ENCODE measurements around the gene GUCY1A2. TPM values are rescaled to one million over a fixed set of nuclear protein-coding genes. Genes with fewer than 3 reads are reported as not detected.
"Not testable (repeated sequence)": the region's sequence is repeated elsewhere in the genome, so short reads cannot be mapped to it uniquely, and the experiment has no call there.

The GUCY1A2 gene
- total and polyA plus RNA-seq, 5 donors = 0.43 to 9.0 (median 2.4) TPM

- WGBS = 73% methylated on average over 2 of the region's 2 CpGs
- ATAC-seq (no peak), DNase-seq (no peak)
- no peak overlapping the region for H3K27ac ChIP-seq (ENCODE audit: low read length)
- H3K27me3 ChIP-seq (ENCODE audit: control insufficient read depth, insufficient read depth) = no peaks in the 10 kb centered on the region
- no peak overlapping the region for H3K4me3 ChIP-seq (ENCODE audit: low read length)
- H3K9me3 ChIP-seq (ENCODE audit: control insufficient read depth, low read length) = no peaks in the 10 kb centered on the region
- no peaks in the 10 kb centered on the region for H3K4me1 ChIP-seq (ENCODE audit: control insufficient read depth, insufficient read depth, low read length)
- intact Hi-C loops (cut with DNase I) = no loop called here
Observed at GRCh38 chr11:106834567-106834966, 183.7 kb downstream of the GUCY1A2 start.

GRCh38 chr11:106828976-106829375 is 189.3 kb downstream of the GUCY1A2 start:
- no peaks in the 10 kb centered on the region for H3K27me3 ChIP-seq (ENCODE audit: control insufficient read depth, insufficient read depth)
- ATAC-seq (no peak), DNase-seq (no peak)
- H3K4me1 ChIP-seq (ENCODE audit: control insufficient read depth, insufficient read depth, low read length) = no peaks in the 10 kb centered on the region
- intact Hi-C loops (cut with DNase I) = no loop called here
- no peaks in the 10 kb centered on the region for H3K9me3 ChIP-seq (ENCODE audit: control insufficient read depth, low read length)
- H3K27ac ChIP-seq (ENCODE audit: low read length) = no peak overlapping the region
- H3K4me3 ChIP-seq (ENCODE audit: low read length) = no peak overlapping the region
- 55% methylated on average over 5 of the region's 5 CpGs for WGBS

- Histone ChIP-seq H3K27ac (ENCODE audit: low read length) (no peak overlapping the region), H3K4me3 (ENCODE audit: low read length) (no peak overlapping the region), H3K27me3 (ENCODE audit: control insufficient read depth, insufficient read depth) (no peaks in the 10 kb centered on the region), H3K4me1 (ENCODE audit: control insufficient read depth, insufficient read depth, low read length) (no peaks in the 10 kb centered on the region), H3K9me3 (ENCODE audit: control insufficient read depth, low read length) (no peaks in the 10 kb centered on the region)
- WGBS = 72% methylated on average over 3 of the region's 3 CpGs
- intact Hi-C loops (cut with DNase I) = no loop called here
- DNase-seq = no peak
- no peak for ATAC-seq
Observed at GRCh38 chr11:106828576-106828975, 189.7 kb downstream of the GUCY1A2 start.

- 97% methylated on average over 21 of the region's 21 CpGs for WGBS
- Histone ChIP-seq H3K4me1 (ENCODE audit: control insufficient read depth, insufficient read depth, low read length) (no peaks in the 10 kb centered on the region), H3K9me3 (ENCODE audit: control insufficient read depth, low read length) (no peaks in the 10 kb centered on the region), H3K27ac (ENCODE audit: low read length) (no peak overlapping the region), H3K4me3 (ENCODE audit: low read length) (no peak overlapping the region), H3K27me3 (ENCODE audit: control insufficient read depth, insufficient read depth) (no peaks in the 10 kb centered on the region)
- ATAC-seq = no peak
- peak; percentile 3 to 44 (median 20) for DNase-seq
- intact Hi-C loops (cut with DNase I) = no loop called here
Observed at GRCh38 chr11:106827687-106828086, 190.6 kb downstream of the GUCY1A2 start.

GRCh38 chr11:106826558-106826957 is 191.7 kb downstream of the GUCY1A2 start:
- H3K9me3 ChIP-seq (ENCODE audit: control insufficient read depth, low read length); ATAC-seq; H3K4me3 ChIP-seq (ENCODE audit: low read length); H3K27ac ChIP-seq (ENCODE audit: low read length); DNase-seq; H3K4me1 ChIP-seq (ENCODE audit: control insufficient read depth, insufficient read depth, low read length); H3K27me3 ChIP-seq (ENCODE audit: control insufficient read depth, insufficient read depth); intact Hi-C loops (cut with DNase I): not testable (repeated sequence)
- WGBS = 82% methylated on average over 3 of the region's 3 CpGs

- Histone ChIP-seq H3K4me3 (ENCODE audit: low read length) (no peak overlapping the region), H3K4me1 (ENCODE audit: control insufficient read depth, insufficient read depth, low read length) (no peaks in the 10 kb centered on the region), H3K27me3 (ENCODE audit: control insufficient read depth, insufficient read depth) (no peaks in the 10 kb centered on the region), H3K27ac (ENCODE audit: low read length) (no peak overlapping the region), H3K9me3 (ENCODE audit: control insufficient read depth, low read length) (no peaks in the 10 kb centered on the region)
- intact Hi-C loops (cut with DNase I) = no loop called here
- 69% methylated on average over 2 of the region's 2 CpGs for WGBS
- ATAC-seq (no peak), DNase-seq (no peak)
Observed at GRCh38 chr11:106821826-106822225, 196.4 kb downstream of the GUCY1A2 start.

- Histone ChIP-seq H3K27ac (ENCODE audit: low read length) (no peak overlapping the region), H3K27me3 (ENCODE audit: control insufficient read depth, insufficient read depth) (no peaks in the 10 kb centered on the region), H3K4me3 (ENCODE audit: low read length) (no peak overlapping the region), H3K9me3 (ENCODE audit: control insufficient read depth, low read length) (no peaks in the 10 kb centered on the region), H3K4me1 (ENCODE audit: control insufficient read depth, insufficient read depth, low read length) (no peaks in the 10 kb centered on the region)
- intact Hi-C loops (cut with DNase I) = no loop called here
- ATAC-seq = no peak
- WGBS = 74% methylated on average over 1 of the region's 1 CpG
- no peak for DNase-seq
Observed at GRCh38 chr11:106821291-106821690, 197.0 kb downstream of the GUCY1A2 start.

GRCh38 chr11:106818443-106818842 is 199.8 kb downstream of the GUCY1A2 start:
- Histone ChIP-seq H3K4me1 (ENCODE audit: control insufficient read depth, insufficient read depth, low read length) (no peaks in the 10 kb centered on the region), H3K9me3 (ENCODE audit: control insufficient read depth, low read length) (no peaks in the 10 kb centered on the region), H3K27me3 (ENCODE audit: control insufficient read depth, insufficient read depth) (no peaks in the 10 kb centered on the region), H3K4me3 (ENCODE audit: low read length) (no peak overlapping the region), H3K27ac (ENCODE audit: low read length) (no peak overlapping the region)
- no peak for DNase-seq
- intact Hi-C loops (cut with DNase I) = no loop called here
- no peak for ATAC-seq
- 67% methylated on average over 5 of the region's 5 CpGs for WGBS

GRCh38 chr11:106815209-106815608 is 203.1 kb downstream of the GUCY1A2 start:
- H3K4me1 ChIP-seq (ENCODE audit: control insufficient read depth, insufficient read depth, low read length) = no peaks in the 10 kb centered on the region
- ATAC-seq (no peak), DNase-seq (no peak)
- no peak overlapping the region for H3K4me3 ChIP-seq (ENCODE audit: low read length)
- no peaks in the 10 kb centered on the region for H3K9me3 ChIP-seq (ENCODE audit: control insufficient read depth, low read length)
- no peak overlapping the region for H3K27ac ChIP-seq (ENCODE audit: low read length)
- intact Hi-C loops (cut with DNase I) = no loop called here
- no peaks in the 10 kb centered on the region for H3K27me3 ChIP-seq (ENCODE audit: control insufficient read depth, insufficient read depth)

GRCh38 chr11:106813806-106814205 is 204.5 kb downstream of the GUCY1A2 start:
- H3K27me3 ChIP-seq (ENCODE audit: control insufficient read depth, insufficient read depth) = no peaks in the 10 kb centered on the region
- H3K4me1 ChIP-seq (ENCODE audit: control insufficient read depth, insufficient read depth, low read length) = no peaks in the 10 kb centered on the region
- no peak overlapping the region for H3K27ac ChIP-seq (ENCODE audit: low read length)
- no peak for ATAC-seq
- WGBS = 75% methylated on average over 1 of the region's 1 CpG
- H3K9me3 ChIP-seq (ENCODE audit: control insufficient read depth, low read length) = no peaks in the 10 kb centered on the region
- H3K4me3 ChIP-seq (ENCODE audit: low read length) = no peak overlapping the region
- DNase-seq = no peak
- intact Hi-C loops (cut with DNase I) = no loop called here

- DNase-seq = no peak
Observed at GRCh38 chr11:106794058-106794457, 224.2 kb downstream of the GUCY1A2 start.

GRCh38 chr11:106789406-106789805 is 228.9 kb downstream of the GUCY1A2 start:
- WGBS = 84% methylated on average over 3 of the region's 3 CpGs
- Histone ChIP-seq H3K9me3 (ENCODE audit: control insufficient read depth, low read length) (no peaks in the 10 kb centered on the region), H3K4me3 (ENCODE audit: low read length) (no peak overlapping the region), H3K27ac (ENCODE audit: low read length) (no peak overlapping the region), H3K27me3 (ENCODE audit: control insufficient read depth, insufficient read depth) (no peaks in the 10 kb centered on the region), H3K4me1 (ENCODE audit: control insufficient read depth, insufficient read depth, low read length) (peaks cover 2% of the 10 kb centered on the region)
- intact Hi-C loops (cut with DNase I) = no loop called here
- DNase-seq (no peak), ATAC-seq (no peak)

More at GRCh38 chr11:106794058-106794457, 224.2 kb downstream of the GUCY1A2 start:
- no peak for ATAC-seq
- intact Hi-C loops (cut with DNase I) = no loop called here
- Histone ChIP-seq H3K9me3 (ENCODE audit: control insufficient read depth, low read length) (no peaks in the 10 kb centered on the region), H3K4me1 (ENCODE audit: control insufficient read depth, insufficient read depth, low read length) (no peaks in the 10 kb centered on the region), H3K4me3 (ENCODE audit: low read length) (no peak overlapping the region), H3K27ac (ENCODE audit: low read length) (no peak overlapping the region), H3K27me3 (ENCODE audit: control insufficient read depth, insufficient read depth) (no peaks in the 10 kb centered on the region)
